ENCODE results near the gene SF1. TPM values are rescaled to one million over a fixed set of nuclear protein-coding genes. Genes with fewer than 3 reads are reported as not detected.

SF1 gene
- total RNA-seq, 1 donor from 2014 or later = 302 TPM

DNA sequence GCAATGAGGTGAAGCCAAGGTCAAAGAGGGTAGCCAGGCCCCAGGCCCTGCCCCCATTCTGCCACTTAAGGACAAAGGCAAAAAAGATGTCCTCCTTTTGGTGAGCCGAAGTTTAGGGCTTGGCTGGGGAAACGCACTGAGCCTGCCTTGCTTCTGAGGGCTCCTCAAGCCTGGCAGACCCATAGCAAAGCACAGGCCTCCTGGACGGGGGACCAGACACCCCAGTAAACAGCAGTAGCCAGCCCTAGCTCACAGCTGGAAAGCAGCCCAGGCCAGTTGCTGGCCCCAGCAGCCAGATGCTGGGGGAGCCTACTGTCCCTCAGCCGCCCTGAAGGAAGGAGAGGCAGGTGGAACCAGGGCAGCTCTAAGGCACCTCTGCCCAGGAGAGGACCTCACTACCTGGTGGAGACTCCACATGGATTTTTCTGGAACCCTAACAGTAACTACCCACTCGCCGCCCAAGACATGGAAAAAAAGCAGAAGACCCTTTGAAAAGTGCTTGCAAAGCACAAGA lies 14.8 kb downstream of the SF1 start:
- peak; percentile 86 for DNase-seq (ENCODE audit: low spot score)

DNA sequence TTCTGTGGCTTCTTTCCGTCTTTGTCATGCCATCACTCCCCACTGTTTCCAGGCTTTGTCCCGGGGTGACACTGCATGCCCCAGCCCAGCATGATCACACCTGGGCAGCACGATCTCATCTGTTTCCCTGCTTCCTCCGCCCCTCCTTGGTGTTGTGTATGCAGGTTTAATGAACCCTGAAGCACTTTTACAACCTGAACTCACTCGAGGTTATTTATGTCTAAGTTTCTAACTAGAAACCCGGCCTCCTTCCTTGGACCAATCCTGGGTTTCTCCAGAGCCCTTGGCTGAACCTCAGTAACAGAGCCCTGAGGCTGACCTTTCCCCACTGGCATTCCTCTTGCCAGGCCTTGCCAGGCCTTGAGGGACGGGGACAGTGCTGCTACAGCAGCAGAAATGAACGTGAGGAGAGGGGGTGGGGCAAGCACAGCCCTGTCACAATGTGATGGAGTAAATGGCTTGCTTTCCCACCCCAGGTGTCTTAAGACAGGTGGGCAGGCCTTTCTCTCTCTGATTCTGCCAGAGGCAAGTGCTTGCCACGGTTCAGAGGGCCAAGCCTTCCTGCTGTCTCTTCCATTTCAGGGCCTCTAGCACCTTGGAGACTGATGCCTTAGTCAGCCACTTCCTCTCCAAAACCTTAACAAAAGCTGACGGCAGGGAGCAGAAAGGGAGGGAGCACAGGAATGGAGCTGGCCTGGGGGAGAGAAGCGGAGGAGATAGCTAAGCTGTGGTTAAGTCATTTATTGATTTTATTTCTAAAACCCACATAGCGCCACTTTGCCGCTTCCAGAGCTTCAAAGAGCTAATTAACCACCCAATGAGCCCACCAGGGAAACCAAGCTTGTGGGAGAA lies 15.4 kb downstream of the SF1 start:
- peak; percentile 74 for DNase-seq (ENCODE audit: low spot score)

- DNase-seq (ENCODE audit: low spot score) = peak; percentile 68
Observed at GRCh38 chr11:64762277-64762673, 16.1 kb downstream of the SF1 start.

DNA sequence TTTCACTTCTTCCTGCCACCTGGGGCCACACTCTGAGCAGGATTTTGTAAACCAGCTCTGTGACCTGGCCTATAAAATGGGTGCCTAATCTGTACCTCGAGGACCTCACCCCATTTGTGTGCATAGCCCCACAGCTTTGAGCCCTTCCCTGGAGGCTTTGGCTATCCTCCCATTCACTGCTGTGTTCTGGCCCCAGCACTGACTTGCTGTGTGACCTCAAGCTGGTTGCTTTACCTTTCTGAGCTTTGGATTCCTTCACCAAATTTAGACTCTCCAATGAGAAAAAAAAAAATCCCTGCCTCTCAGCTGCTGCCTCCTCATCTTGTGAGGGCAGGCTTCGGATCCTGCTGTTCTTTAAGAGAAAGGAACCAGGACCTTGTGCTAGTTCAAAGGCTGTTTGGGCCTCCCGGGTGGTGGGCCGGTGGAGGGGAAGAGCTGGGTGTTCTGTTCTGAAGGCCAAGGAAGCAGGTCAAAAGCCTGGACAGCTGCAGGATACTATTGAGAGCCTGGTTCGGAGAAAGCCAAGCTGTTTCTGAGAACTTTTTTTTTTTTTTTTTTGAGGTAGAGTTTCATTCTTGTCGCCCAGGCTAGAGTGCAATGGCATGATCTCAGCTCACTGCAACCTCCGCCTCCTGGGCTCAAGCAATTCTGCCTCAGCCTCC lies 17.5 kb downstream of the SF1 start:
- peak; percentile 59 for DNase-seq (ENCODE audit: low spot score)

- peak; percentile 91 for DNase-seq (ENCODE audit: low spot score)
Observed at GRCh38 chr11:64759722-64760719, 18.3 kb downstream of the SF1 start, which contains the start of gene PYGM. Gene PYGM, minus strand, starts transcription at chr11:64759974. Its CDS starts 76 bp downstream, at chr11:64759898.

DNA sequence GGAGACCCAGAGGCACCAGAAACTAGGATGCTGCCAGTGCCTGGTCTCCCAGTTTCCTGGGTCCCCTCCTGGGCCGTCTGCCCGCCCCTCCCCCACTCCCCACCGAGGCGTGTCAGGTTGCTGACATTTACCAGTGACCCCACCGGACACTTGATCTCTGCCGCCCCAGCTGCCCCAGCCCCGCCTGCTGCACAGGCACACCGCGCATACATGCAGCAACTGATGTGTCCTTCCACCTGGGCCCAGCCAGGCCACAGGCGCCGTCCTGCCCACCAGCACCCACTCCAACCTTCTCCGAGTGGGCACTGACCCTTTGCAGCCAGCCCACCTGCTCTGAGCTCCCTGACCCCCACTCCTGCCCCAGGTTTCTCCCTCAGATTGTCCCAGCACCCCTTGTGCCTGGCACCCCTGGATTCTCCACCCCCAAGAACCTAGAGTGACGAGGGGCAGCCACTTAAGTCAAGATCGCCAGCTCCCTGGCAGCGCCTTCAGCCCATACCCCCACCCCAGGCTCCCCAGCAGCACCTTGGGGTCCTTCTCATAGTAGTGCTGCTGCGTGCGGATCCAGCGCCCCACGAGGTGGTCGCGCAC lies 19.1 kb downstream of the SF1 start:
- peak; percentile 80 for DNase-seq (ENCODE audit: low spot score)

DNA sequence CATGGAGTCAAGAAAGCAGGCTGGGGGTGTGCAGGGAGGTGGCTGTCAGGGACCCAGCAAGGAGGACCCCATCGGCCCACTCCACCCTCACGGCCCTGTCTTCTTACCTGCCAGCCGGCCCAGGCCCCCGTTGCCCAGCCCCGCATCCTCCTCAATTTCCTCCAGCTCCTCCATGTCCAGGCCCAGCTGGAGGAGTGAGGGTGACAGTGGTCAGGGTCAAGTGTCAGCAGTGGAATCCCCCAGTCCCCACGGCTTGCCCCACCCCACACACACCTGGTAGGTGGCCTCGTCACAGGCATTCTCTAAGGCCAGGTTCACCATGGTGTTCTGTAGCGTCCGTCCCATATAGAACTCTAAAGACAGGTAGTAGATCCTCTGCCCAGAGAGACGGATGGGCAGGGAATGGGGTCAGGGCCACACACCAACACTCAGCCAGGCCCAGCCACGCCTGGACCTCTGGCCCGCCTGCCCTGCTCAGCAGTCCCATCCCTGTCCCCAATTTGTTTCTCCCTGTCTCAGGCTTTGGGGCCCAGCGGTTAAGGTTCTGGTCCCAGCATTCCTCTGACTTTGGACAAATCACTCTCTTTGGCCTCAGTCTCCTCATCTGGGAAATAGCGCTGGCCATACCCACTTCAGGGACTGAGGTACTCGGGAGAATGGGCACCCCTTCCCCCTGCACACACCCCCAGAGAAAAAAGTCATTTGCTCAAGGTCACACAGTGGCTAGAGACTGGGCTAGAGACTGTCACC lies 19.8 kb downstream of the SF1 start:
- DNase-seq (ENCODE audit: low spot score) = peak; percentile 81

GRCh38 chr11:64757549-64758329 lies 20.6 kb downstream of the SF1 start:
- peak; percentile 86 for DNase-seq (ENCODE audit: low spot score)

DNA sequence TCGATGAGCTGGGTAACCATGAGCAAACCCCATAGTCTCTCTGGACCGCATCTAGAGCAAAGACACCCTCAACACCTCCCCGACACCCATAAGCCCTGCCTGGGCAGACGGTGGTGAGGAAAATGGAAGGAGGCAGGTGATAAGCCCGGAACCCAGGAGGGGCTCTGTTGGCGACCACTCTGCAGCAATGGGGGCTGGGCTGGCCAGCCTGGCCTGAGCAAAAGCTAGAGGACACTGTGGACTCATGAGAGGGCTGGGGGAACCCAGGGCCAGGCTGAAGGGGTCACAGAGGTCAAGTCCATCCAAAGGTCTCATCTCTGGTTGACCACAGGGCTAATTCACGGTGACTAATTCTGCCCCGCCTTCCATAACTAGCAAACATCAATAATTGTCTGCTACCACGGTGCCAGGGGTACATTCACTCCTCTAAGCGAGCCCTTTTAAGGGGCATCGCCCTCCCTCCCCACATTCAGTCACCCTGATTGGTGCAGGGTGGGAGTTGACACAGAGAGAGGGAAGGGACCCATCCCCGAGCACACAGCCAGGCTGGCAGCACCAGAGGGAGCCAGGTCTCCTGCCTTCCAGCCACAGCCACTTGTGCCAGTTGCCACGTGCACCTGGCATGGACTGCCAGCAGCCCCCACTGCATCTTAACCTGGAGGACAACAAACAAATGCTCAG lies 22.5 kb downstream of the SF1 start:
- peak; percentile 69 for DNase-seq (ENCODE audit: low spot score)

DNA sequence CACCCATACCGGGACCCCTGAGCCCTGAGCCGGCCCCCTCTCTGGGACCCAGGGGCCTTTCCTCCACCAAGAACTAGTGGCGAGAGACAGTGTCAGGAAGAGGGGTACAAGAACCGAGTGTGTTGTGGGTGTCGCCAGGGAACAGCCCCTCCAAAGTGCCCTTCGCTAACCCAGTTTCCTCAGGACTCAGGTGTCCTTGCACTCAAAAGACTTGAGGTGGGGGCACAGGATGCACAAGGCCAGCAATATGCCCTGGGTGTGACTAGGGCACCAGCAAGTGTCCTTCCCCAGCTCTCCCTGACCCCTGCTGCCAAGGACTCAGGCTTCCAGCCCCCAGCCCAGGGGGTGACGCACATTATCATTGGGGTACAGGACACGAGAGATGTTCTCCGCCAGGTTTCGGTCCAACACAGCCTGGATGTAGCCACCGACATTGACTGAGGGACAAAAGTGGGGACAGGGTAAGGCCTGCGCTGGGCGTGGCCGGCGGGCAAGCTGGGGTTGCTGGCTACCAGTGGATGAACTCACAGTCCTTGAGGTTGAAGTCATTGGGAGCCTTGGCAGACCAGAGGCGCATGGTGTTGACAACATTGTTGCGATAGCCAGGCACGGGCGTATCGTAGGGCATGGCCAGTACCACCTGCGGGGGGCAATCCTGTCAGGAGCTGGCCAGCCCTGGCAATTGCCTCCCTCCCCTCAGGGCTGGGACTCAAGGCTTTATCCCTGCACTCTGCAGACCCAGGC lies 23.3 kb downstream of the SF1 start:
- DNase-seq (ENCODE audit: low spot score) = peak; percentile 86

DNA sequence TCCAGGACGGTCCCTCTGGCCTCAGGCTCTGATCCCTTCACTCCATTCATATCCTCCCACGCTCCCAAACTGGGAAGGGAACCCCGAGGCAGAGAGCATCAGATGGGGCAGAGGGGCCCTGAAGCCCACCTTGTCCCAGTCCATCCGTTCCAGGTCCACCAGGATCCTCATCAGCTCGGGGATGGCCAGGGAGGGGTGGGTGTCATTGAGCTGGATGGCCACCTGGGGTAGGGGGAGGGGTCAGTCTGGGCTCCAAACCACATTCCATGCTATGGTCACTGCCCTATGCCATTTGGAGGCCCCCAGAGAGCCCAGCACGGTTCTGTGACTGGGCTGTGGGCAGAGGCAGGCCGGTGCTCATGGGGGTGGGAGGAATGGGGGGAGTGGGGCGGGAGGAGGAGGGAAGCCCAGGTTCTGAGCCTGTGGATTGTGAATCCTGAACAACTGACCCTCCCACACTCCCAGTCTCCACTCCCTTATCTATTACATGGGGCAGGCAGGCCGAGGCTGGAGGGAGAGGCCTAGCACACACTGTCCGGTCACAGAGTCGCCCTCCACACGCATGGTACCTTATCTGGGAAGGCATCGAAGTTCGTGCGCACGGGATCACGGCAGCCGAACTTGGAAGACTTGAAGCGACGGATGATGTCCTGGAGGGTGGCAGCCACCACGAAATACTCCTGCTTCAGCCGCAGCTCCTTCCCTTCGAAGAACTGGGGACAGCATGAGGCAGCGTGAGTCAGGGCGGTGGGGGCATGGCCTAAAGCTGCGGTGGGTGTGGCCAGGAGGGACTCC lies 24.0 kb downstream of the SF1 start:
- peak; percentile 43 for DNase-seq (ENCODE audit: low spot score)

DNA sequence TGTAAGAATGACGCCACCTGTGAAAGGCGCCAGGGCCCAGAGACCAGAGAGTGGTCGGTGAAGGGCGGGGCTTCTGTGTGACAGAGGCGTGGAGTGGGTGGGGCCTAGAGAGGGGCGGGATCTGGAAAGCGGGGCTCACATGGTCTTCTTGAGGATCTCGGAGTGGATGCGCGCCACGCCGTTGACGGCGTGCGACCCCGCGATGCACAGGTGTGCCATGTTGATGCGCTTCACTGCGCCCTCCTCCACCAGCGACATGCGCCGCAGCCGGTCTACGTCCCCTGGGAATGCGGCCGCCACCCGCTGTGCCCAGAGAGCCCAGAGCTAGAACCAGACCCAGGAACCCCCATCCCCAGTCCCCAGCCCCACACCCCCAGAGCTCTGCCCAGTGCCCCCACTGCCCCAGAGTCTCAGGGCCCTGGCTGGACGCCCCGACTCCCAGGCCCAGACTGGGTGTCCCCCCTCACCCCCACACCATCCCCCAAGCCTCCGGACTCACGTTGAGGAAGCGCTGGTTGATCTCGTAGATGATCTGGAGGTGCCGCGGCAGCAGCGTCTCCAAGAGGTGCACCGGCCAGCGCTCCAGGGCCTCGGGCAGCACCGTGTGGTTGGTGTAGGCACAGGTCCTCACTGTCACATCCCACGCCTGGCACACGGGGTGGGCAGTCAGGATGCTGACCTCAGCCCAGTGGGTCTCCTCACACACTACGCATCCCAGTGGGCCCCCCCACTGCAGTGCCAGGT lies 24.8 kb downstream of the SF1 start:
- no peak for DNase-seq (ENCODE audit: low spot score)

- DNase-seq (ENCODE audit: low spot score) = no peak
Observed at GRCh38 chr11:64753019-64753379, 25.3 kb downstream of the SF1 start.

DNA sequence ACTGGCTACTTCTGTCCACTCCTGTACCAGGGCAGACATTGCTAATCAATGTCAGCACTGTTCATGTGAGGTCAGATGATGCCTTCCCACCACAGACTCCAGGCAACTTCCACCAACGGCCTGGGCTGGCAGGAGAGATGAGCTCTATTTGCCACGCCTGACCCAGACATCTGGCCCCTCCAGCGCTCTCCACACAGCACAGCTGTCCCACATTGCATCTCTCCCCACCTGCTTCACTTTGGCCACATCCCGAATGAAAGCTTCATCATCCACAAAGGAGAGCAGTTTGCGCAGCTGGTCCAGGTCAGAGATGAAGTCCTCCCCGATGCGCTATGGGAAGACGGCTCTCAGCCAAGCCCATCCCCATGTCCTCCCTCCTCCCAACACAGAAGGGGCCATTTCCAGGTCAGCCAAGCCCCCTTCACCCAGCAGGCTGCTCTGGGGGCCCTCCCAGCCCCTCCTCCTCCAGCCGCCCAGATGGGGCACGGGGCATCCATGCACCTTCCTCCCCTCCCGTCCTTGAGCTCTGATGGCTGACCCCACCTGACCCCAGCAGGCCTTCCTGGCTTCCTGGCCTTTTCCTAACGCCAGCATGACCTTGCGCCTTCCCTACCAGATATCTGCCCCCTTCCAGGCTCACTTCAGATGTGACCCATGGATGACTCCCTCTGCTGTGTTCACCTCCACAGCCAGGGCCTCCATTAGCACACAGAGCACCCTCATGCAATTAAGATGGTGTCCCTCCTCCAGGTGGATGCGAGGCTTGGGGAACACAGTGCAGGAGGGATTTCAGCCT lies 26.0 kb downstream of the SF1 start:
- no peak for DNase-seq (ENCODE audit: low spot score)

DNA sequence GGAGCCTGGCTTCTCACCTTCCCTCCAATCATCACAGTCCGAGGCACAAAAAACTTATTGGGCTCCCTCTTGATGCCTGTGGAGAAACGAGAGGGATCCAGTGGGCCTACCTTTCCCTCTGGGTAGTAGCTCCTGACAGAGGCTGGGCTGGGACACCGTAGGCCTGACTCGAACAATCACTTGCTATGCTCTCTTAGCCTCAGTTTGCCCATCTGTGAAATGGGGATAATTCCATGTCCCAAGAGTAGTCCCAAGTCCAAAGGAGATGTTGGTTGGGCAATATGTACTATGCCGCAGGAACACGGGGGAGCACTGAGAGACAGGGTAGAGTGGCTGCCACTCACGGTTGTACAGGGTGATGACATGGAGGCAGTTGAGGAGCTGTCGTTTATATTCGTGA lies 26.8 kb downstream of the SF1 start:
- no peak for DNase-seq (ENCODE audit: low spot score)

DNA sequence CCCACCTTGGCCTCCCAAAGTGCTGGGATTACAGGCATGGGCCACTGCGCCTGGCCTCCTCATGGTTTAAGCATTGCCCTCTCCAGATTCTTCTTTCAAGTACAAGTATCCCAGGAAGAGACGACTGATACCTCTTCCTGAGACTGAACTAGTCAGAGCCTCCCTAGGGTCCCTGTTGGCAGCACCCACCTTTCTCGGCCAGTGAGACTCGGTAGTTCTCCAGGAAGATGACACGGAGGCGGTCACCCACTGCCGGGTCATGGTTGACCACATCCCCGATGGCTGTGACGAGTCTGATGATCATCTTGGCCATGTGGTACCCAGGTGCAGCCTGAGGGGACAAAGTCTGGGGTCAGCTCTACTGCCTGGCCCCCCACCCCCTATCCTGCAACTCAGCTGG lies 27.2 kb downstream of the SF1 start:
- DNase-seq (ENCODE audit: low spot score) = no peak

Data from mesenteric fat pad (tissue), 1 donor.